NT2/D1 (cell line): ENCODE results near the gene ING4.

ENCODE experiments used
- DNase-seq: peaks from one replicate; pipeline ENCODE4 v3.0.0-alpha.2; 2011; ENCODE audit warnings: low read depth, low spot score
- H3K27me3 ChIP-seq: 2 replicates; pipeline ENCODE4 v1.6.0; 2011; ENCODE audit warnings: mild to moderate bottlenecking; ENCODE audit not compliant: insufficient read length, insufficient read depth
- H3K36me3 ChIP-seq: 2 replicates; pipeline ENCODE4 v1.6.1; 2011; ENCODE audit warnings: mild to moderate bottlenecking, low read length, mixed read lengths; ENCODE audit not compliant: insufficient read depth, insufficient read length
- H3K4me1 ChIP-seq: 2 replicates; pipeline ENCODE4 v1.5.1; 2011; ENCODE audit not compliant: insufficient read depth, insufficient read length
- H3K4me3 ChIP-seq: 2 replicates; pipeline ENCODE4 v1.5.1; 2011; ENCODE audit warnings: low read depth; ENCODE audit not compliant: insufficient read length
- H3K9ac ChIP-seq: 2 replicates; pipeline ENCODE4 v1.6.0; 2011; ENCODE audit warnings: low read depth; ENCODE audit not compliant: insufficient read length
- H3K9me3 ChIP-seq: 2 replicates; pipeline ENCODE4 v1.5.1; 2011; ENCODE audit warnings: mild to moderate bottlenecking, low read length; ENCODE audit not compliant: insufficient read depth
- SUZ12 ChIP-seq: IDR thresholded peaks from 2 replicates; pipeline ENCODE4 v1.6.1; 2011; ENCODE audit not compliant: insufficient read length, insufficient read depth; ENCODE audit errors: extremely low read depth
- YY1 ChIP-seq: IDR thresholded peaks from 2 replicates; pipeline ENCODE4 v1.6.1; 2011; ENCODE audit not compliant: insufficient read length, insufficient read depth
- ZNF274 ChIP-seq: IDR thresholded peaks from 2 replicates; pipeline ENCODE4 v1.6.1; 2011; ENCODE audit warnings: mild to moderate bottlenecking, low read depth, low read length

Gene ING4

DNA sequence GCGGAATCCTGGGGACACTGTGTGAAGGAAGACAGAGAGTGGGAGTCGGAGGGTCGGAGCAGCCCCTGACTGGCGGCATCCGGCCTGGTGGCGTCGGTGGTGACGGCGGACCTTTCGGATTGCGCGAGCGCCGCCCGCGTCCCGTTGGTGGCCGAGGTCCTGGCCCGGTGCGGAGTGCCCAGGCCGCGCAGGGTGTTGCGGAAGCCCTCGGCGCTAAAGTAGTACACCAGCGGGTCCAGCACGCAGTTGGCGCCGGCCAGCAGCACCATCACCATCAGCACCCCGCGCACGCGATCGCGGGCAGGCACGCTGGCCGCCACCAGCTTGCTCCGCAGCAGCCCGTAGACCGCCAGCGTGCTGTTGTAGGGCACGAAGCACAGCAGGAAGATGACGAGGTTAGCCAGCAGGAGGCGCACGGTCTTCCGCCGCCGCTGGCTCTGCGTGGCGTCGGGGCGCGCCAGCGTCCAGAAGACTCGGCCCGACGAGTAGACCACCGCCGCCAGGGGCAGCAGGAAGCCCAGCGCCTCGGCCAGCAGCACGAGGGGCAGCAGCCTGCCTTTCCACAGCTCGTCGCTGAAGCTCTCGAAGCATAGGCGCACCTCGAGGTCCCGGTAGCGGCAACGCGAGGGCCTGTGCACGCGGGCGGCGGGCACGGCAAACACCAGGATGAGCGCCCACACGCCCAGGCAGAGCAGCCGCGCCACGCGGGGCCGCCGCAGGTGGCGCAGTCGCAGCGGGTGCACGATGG lies 42.6 kb downstream of the ING4 start:
- peaks cover 15% of the 10 kb centered on the region for H3K4me1 ChIP-seq
- no peaks in the 10 kb centered on the region for H3K27me3 ChIP-seq
- TF ChIP-seq ZNF274 (no peak), SUZ12 (no peak), YY1 (no peak)
- DNase-seq: no peak
- no peak overlapping the region for H3K9ac ChIP-seq
- H3K36me3 ChIP-seq: no peaks in the 10 kb centered on the region
- H3K4me3 ChIP-seq: no peak overlapping the region
- H3K9me3 ChIP-seq: no peaks in the 10 kb centered on the region

- Histone ChIP-seq H3K9ac (no peak overlapping the region), H3K4me1 (peaks cover 21% of the 10 kb centered on the region), H3K9me3 (no peaks in the 10 kb centered on the region), H3K4me3 (no peak overlapping the region), H3K27me3 (no peaks in the 10 kb centered on the region), H3K36me3 (no peaks in the 10 kb centered on the region)
- DNase-seq: no peak
- no peak for TF ChIP-seq YY1
- TF ChIP-seq ZNF274: no peak
- no peak for TF ChIP-seq SUZ12
Observed at GRCh38 chr12:6618483-6619225, 44.3 kb downstream of the ING4 start.

DNA sequence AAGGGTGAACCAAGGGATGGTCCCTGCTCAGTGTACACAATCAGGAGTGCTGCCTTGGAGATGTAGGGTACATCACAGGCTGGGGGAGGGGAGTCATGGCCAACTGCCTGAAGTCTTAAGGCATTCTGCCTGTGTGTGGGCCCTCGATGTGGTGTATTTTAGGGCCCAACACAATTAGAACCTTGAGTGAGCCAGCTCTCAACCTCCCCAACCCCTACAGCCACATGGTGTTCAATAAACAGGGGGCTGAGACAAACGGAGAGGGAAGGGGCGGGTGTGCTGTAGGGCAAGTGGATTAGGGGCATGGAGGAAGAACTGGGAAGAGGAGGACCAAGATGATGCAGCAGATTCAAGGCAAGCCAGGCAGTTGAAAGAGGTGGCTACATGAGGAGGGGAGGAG lies 47.1 kb downstream of the ING4 start:
- Histone ChIP-seq H3K4me1 (peaks cover 34% of the 10 kb centered on the region), H3K36me3 (no peaks in the 10 kb centered on the region), H3K27me3 (no peaks in the 10 kb centered on the region), H3K9me3 (no peaks in the 10 kb centered on the region), H3K4me3 (no peak overlapping the region), H3K9ac (no peak overlapping the region)
- TF ChIP-seq ZNF274 (no peak), SUZ12 (no peak), YY1 (no peak)
- DNase-seq: no peak

DNA sequence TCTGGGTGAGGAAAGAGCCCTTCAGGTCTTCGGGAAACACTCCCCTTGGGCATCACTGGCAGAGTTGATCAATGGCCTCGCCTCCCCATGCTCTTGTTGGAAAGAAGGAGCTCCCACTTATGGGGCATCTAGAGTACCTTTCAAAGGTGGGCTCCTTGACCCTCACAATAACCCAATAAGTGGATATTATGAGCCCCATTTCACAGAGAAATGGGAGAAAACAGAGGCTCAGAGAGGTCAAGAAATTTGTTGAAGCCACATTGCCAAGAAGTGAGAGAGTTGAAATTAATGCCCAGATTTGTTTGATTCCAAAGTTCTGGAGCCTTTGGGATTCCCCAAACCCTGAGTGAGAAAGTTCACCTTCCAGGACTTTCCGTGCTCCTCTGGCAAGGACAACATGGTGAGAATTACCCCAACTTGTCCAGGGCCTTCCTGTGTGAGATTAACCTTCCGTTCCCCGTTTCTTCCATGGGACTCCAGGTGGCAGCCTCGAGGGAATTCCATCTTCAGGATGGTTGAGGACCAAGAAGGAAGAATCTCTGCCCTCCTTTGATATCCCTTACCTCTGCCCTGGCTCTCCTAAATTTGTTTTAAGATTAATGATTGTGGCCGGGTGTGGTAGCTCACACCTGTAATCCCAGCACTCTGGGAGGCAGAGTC lies 48.3 kb downstream of the ING4 start:
- H3K36me3 ChIP-seq: no peaks in the 10 kb centered on the region
- peak overlapping the region; percentile 74 for H3K9ac ChIP-seq
- no peak for DNase-seq
- H3K4me3 ChIP-seq: peak overlapping the region; percentile 5
- H3K27me3 ChIP-seq: no peaks in the 10 kb centered on the region
- peaks cover 37% of the 10 kb centered on the region for H3K4me1 ChIP-seq
- no peak for TF ChIP-seq YY1
- no peak for TF ChIP-seq ZNF274
- H3K9me3 ChIP-seq: no peaks in the 10 kb centered on the region

DNA sequence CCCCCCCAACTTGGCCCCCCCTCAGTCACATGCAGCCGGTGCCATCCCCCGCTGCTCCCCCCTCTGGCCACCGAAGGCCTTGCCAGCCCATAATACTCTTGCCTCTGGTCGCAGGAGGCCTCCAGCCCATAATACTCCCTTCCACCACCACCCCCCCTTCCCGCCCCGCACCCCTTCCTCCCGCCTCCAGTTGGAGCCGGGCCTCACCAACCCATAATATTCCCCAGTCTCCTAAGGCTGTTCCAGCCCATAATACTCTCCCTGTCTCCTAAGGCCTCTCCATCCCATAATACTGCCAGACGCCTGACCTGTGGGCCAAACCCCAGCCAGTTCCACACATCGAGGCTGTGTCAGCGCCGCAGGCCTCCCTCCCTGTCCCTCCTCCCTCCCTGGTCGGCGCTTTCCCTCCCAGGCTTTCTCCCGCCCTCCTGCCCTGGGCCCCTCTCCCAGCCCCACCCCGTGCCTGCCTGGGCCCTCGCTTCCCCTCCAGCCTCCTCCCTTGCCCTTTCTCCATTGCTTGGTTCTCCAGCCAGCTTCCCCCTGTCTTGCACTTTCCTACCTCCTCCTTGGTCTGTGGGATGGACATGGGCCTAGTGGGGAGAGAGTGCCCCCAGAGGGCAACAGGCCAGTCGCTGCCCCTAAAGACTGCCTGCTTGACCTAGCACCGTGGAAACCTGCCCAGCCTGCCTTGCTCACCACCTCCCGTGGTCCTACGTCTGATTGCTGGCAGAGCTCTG lies 49.0 kb downstream of the ING4 start:
- Histone ChIP-seq H3K4me3 (peak overlapping the region; percentile 5), H3K4me1 (peaks cover 37% of the 10 kb centered on the region)
- TF ChIP-seq YY1 (peak; percentile 28), ZNF274 (no peak)

GRCh38 chr12:6613015-6613775 lies 49.7 kb downstream of the ING4 start:
- no peaks in the 10 kb centered on the region for H3K27me3 ChIP-seq
- no peak for DNase-seq
- no peaks in the 10 kb centered on the region for H3K9me3 ChIP-seq
- TF ChIP-seq SUZ12 (no peak), ZNF274 (no peak), YY1 (no peak)
- no peaks in the 10 kb centered on the region for H3K36me3 ChIP-seq
- H3K4me1 ChIP-seq: peaks cover 35% of the 10 kb centered on the region
- peak overlapping the region; percentile 93 for H3K9ac ChIP-seq
- peak overlapping the region; percentile 31 for H3K4me3 ChIP-seq

More for the DNA sequence above, 49.0 kb downstream of the ING4 start:
- no peaks in the 10 kb centered on the region for H3K9me3 ChIP-seq
- no peaks in the 10 kb centered on the region for H3K27me3 ChIP-seq
- peak; percentile 100 for DNase-seq
- peak overlapping the region; percentile 74 for H3K9ac ChIP-seq
- no peaks in the 10 kb centered on the region for H3K36me3 ChIP-seq
